HG03135 (cell line): ENCODE results near the gene ZDHHC15.
"Not testable (repeated sequence)": the region's sequence is repeated elsewhere in the genome, so short reads cannot be mapped to it uniquely, and the experiment has no call there.

Experiments used
- ATAC-seq: cut with Tn5 transposase; IDR thresholded peaks from one replicate; pipeline ENCODE4 v1.9.1; 2021; ENCODE audit warnings: mild to moderate bottlenecking, moderate library complexity; ENCODE audit not compliant: unreplicated experiment

ZDHHC15 gene, protein sequence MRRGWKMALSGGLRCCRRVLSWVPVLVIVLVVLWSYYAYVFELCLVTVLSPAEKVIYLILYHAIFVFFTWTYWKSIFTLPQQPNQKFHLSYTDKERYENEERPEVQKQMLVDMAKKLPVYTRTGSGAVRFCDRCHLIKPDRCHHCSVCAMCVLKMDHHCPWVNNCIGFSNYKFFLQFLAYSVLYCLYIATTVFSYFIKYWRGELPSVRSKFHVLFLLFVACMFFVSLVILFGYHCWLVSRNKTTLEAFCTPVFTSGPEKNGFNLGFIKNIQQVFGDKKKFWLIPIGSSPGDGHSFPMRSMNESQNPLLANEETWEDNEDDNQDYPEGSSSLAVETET

DNA sequence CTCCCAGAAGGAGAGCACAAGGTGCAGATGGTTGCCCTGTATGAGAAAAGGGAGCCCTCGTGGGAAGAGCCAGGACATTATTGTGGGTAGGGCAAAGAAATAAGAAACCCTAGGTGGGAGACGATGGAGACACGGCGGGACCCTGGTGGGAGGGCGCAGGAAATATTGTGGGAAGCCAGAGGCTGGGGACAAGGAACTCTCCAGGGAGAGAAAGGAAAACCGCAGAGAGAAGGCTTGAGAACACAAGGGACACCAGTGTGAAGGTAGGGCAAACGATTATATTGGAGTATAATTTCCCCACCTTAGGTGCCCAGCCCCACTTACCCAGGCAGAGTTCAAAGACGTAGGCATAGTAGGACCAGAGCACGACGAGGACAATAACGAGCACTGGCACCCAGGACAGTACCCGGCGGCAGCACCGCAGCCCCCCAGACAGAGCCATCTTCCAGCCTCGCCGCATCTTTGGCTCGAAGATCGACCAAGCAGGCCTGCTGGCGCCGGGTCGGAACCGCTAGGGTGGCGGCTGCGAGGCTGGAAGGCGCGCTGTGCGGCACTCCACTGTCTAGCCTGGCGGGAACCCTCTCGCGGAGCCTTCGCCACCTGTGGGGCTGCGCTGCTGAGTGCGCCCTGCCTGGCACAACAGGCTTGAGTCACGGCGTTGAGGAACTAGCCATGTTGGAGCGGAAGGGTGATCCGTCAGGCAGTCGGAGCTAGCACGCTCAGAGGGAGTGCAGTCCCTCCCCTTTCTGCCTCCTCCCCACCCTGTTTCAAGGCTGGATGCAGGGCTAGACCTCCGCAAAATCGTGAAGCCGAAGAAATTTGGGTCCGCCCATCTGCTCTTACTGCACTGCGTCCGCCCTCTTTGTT is at the start of gene ZDHHC15:
Gene ZDHHC15, minus strand, starts transcription at position 473 of the 867 bp plus-strand sequence. Its CDS starts 13 bp downstream, at position 460.
- no peak for ATAC-seq

DNA sequence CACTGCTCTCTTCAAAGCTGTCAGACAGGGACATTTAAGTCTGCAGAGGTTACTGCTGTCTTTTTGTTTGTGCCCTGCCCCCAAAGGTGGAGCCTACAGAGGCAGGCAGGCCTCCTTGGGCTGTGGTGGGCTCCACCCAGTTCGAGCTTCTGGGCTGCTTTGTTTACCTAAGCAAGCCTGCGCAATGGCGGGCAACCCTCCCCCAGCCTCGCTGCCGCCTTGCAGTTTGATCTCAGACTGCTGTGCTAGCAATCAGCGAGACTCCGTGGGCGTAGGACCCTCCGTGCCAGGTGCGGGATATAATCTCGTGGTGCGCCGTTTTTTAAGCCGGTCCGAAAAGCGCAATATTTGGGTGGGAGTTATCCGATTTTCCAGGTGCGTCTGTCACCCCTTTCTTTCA is 37.7 kb upstream of the ZDHHC15 start:
- ATAC-seq, result not testable (repeated sequence)

DNA sequence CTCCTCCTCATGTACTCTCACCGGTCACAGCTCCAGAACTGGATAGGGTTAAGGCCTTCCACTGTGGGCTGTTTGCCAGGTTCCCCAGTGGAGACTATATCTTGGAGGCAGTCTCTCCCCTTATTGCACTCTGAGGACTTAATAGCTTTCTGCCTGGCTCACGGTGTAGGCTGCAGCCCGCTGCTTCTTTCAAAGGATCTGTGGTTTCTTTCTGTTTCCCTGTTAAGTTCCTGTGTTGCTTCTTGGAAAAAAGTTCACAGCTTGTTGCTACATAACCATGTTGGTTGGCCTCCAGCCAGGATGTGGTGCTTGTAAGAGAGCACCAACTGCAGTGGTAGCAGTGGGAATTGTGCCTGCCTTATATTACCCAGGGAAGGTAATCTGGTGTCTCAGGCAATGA is 24.9 kb upstream of the ZDHHC15 start:
- no peak for ATAC-seq

DNA sequence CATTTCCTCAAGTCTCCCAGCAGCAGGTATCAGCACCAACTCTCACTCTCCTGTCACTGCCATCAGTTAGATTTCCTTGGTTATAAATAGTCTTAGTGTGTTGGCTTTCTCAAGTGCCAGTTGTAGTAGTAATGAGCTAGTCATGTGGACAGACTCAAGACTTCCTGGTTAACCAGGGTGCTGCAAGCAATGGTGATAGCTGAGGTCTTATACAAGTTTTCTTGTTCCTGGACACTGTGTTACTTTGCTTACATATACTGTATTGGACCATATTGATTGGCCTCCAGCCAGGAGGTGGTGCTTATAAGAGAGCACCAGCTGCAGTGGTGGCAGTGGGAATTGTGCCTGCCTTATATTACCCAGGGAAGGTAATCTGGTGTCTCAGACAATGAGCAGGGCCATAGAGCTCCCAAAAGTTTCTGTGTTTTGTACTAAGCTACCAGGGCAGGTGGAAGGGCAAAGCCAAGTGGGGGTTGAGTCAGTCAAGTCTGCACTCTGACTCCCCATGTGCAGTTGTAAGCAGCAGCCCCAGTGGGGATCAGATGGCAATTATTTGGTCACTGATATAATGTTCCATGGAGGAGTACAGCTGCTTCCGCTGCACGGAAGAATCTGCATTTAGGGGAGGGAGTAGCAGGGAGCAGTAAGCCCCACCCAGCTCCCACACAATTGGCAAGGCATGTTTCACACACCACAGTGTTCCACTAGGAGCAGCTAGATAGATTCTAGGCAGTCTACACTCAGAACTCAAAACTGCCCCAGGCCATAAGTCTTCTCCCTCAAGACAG is 24.1 kb upstream of the ZDHHC15 start:
- no peak for ATAC-seq

DNA sequence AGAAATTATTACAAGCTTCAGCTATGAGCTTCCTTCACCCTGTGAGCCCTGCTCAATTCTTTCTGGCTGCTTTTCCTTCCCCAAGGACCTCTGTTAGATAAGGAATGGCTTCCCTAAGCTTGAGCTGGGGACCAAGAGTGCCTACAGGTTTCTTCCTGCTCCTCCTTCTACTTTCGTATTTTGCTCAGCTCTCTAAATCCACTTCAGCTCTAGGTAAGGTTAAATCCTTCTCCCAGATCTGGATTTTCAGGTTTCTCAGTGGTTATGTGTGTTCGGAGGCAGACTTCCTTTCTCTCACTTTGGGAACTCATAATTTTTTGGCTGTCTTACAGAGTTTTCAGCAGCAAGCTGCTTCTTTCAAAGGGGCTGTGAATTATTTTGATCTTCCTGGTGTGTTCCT is 21.9 kb upstream of the ZDHHC15 start:
- ATAC-seq, result no peak

DNA sequence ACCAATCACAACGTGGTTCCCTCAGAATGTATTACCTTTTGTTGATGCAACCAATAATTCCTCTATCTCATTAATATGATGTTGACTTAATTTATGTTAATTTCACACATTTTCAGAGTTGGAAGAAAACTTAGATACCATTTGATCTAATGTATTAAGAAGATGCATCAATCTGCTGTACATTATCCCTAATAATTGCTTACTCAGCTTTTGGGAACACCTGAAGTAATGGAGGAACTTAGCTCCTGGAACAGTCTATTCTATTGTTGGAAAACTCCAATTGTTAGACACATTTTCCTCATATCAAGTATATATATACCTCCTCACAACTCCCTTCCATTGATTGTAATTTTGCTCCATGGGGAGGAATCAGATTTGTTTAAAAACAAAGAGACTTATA is 38.9 kb downstream of the ZDHHC15 start:
- ATAC-seq, result no peak

DNA sequence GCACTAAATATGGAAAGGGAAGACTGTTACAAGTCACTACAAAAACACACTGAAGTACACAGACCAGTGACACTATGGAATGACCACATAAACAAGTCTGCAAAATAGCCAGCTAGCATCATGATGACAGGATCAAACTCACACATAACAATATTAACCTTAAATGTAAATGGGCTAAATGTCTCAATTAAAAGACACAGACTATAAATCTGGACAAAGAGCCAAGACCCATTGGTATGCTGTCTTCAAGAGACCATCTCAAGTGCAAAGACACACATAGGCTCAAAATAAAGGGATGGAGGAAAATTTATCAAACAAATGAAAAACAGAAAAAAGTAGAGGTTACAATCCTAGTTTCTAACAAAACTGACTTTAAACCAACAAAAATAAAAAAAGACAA is 61.1 kb downstream of the ZDHHC15 start:
- ATAC-seq, result not testable (repeated sequence)

DNA sequence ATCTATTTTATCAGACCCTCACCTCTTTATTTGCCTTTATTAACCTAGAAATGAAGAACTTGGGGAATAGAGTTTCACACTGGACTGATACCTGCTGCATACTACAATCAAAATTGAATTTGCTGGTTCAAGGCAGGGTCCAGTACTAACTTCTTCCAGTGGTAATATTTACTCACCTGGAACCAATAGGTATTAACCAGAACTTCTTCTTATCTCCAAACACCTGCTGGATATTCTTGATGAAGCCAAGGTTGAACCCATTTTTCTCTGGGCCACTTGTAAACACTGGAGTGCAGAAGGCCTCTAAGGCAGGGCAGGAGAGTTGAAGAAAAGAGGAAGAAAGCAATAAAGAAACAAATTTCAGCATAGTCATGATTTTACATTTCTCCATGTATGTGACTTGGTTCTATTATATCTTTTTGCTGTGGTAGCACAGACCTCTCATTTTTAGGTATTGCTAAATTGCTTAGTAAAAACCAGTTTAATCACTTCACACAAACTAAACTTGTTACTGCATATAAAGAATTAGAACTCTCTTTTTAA is 101.1 kb downstream of the ZDHHC15 start:
- no peak for ATAC-seq

DNA sequence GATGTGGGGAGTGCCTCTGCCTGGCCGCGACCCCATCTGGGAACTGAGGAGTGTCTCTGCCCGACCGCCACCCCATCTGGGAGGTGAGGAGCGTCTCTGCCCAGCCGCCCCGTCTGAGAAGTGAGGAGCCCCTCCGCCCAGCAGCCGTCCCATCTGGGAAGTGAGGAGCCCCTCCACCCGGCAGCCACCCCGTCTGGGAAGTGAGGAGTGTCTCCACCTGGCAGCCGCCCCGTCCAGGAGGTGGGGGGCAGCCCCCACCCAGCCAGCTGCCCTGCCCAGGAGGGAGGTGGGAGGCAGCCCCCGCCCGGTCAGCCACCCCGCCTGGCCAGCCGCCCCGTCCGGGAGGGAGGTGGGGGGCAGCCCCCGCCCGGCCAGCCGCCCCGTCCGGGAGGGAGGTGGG is 115.7 kb downstream of the ZDHHC15 start:
- ATAC-seq, result not testable (repeated sequence)

DNA sequence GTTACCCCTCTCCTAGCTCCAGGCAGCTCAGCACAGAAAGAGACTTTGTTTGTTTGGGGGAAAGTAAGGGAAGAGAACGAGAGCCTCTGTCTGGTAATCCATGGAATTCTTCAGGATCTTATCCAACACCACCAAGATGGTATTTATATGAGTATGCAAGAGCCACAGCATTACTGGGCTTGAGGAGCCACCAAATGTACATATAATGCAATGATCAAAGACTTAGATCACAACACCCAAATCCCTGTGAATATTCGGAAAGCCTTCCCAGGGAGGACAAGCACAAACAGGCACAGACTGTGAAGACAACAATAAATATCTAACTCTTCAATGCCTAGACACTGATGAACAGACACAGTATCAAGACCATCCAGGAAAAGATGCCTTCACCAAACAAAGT is 132.4 kb downstream of the ZDHHC15 start:
- ATAC-seq, result no peak

DNA sequence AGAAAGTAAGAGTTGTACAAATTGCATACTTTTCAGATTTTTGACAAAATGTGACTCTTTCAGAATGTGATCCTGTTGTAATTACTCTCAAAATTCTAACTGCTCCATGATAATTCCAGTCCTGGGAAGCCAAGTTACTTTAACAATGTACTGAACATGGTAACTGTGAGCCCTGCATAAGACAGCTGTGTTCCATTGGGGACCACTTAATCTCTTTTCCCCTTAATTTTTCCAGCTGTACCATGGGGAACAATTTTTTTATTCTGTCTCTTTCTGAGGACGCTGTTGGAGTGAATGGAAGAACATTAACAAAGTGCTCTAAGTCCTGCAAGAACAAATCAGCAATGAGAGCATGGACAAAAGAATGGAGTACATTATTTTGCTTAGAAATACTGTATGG is 153.1 kb downstream of the ZDHHC15 start:
- ATAC-seq, result no peak

DNA sequence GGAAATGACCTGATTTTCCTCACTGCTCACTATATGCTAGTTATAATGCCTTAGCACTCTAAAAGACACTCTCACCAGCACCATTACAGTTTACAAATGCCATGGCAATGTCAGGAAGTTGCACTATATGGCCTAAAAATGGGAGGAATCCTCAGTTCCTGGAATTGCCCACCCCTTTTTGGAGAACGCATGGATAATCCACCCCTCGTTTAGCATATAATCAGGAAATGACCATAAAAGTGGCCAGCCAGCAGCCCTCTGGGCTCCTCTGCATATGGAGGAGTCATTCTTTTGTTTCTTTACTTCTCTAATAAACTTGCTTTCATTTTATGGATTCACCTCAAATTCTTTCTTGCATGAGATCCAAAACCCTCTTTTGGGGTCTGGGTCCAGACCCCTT is 156.0 kb downstream of the ZDHHC15 start:
- no peak for ATAC-seq

DNA sequence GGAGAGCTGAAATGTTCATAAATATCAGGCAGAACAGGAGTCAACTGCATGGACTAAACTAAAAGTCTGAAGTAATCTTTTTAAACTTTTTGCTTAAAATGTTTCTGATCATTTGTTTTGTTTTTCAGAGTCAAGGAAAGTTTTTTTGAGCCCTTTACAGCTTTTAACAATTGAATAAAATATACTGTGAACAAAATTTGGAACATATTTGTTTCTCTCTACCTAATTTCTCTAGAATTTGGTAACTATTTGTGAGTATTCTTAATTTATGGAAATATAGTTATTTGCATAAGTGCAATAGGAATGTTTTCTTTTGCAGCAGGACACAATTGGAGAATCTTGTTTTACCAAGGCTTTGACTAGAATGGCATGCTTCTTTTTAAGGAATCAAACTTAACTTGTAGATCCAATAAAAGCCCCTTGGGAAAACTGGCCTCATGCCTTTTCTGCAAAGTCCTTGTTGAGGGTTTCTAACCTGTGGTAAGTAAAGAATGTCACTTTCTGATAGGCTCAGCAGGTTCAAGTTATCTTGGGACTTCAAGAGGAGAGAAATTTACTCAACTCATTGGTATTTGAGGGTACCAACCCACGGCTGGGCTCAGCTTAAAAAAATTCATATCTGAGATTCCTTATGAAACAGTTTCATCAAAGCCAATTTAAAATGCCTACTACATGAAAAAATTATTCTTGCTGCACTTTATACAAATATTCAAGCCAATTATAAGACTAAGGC is 157.4 kb downstream of the ZDHHC15 start:
- ATAC-seq, result no peak

DNA sequence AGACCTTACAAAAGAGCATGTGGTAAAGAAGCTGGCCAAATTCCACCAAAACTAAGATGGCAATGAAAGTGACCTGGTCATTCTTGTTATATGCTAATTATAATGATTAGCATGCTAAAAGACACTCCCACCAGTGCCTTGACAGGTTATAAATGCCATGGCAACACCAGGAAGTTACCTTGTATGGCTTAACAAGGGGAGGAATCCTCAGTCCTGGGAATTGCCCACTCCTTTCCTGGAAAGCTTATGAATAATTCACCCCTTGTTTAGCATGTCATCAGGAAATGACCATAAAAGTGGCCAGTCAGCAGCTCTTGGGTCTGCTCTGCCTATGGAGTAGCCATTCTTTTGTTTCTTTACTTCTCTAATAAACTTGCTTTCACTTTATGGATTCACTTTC is 161.0 kb downstream of the ZDHHC15 start:
- no peak for ATAC-seq

DNA sequence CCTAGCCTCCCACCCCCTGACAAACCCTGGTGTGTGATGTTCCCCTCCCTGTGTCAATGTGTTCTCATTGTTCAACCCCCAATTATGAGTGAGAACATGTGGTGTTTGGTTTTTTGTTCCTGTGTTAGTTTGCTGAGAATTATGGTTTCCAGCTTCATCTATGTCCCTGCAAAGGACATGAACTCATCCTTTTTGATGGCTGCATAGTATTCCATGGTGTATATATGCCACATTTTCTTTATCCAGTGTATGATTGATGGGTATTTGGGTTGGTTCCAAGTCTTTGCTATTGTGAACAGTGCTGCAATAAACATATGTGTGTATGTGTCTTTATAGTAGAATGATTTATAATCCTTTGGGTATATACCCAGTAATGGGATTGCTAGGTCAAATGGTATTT is 174.2 kb downstream of the ZDHHC15 start:
- ATAC-seq, result not testable (repeated sequence)

DNA sequence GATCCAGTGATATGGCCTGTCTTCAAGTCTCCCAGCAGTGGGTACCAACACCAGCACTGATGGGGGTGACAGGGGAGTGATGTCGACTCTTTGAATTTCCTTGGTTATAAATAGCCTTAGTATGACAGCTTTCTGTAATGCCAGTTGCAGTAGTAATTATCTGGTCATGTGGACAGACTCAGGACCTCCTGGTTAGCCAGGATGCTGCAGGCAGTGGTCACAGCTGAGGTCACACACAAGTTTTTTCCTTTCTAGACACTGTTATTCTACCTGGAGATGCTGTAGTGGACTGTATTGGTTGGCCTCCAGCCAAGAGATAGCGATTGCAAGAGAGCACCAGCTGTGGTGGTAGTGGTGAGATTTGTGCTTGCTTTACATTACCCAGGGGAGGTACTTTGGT is 185.3 kb downstream of the ZDHHC15 start:
- ATAC-seq, result no peak

DNA sequence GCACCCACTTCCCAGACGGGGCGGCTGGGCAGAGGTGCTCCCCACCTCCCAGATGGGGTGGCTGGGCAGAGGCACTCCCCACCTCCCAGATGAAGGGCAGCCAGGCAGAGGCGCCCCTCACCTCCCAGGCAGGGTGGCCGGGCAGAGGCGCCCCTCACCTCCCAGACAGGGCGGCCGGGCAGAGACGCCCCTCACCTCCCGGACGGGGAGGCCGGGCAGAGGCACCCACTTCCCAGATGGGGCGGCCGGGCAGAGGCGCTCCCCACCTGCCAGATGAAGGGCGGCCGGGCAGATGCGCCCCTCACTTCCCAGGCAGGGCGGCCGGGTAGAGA is 187.7 kb downstream of the ZDHHC15 start:
- no peak for ATAC-seq

DNA sequence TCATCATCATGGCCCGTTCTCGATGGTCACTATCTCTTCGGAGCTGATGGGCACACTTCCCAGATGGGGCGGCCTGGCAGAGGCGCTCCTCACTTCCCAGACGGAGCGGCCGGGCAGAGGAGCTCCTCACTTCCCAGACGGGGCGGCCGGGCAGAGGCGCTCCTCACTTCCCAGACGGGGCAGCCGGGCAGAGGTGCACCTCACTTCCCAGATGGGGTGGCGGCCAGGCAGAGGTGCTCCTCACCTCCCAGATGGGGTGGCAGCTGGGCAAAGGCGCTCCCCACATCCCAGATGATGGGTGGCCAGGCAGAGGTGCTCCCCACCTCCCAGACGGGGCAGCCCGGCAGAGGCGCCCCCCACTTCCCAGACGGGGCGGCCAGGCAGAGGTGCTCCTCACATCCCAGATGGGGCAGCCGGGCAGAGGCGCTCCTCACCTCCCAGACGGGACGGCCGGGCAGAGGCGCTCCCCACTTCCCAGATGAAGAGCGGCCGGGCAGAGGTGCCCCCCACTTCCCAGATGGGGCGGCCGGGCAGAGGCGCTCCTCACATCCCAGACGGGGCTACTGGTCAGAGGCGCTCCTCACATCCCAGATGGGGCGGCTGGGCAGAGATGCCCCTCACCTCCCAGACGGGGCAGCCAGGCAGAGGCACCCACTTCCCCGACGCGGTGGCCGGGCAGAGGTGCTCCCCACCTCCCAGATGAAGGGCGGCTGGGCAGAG is 188.3 kb downstream of the ZDHHC15 start:
- not testable (repeated sequence) for ATAC-seq

DNA sequence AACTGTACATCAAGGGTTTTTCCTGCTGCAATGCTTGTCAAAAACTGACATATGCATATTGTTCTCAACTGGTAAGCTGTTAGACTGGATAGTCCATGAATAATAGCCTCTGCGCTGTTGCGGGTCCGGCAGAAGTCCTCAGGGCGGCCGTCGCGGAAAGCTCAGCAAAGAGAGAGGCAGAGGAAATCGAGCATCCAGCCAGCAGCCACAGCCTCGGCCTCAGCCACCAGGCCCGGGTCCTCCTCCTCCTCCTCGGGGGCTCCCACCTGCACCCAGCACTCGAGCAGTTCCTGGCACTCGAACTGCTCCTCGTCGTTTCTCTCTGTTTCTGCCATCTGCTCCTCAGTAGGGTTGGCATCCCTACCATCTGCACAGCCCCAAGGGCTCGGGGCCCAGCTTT is 195.2 kb downstream of the ZDHHC15 start:
- ATAC-seq, result no peak
